ENCODE data around the gene HMCN2.
"Not testable (repeated sequence)": the region's sequence is repeated elsewhere in the genome, so short reads cannot be mapped to it uniquely, and the experiment has no call there.

HMCN2 gene

DNA sequence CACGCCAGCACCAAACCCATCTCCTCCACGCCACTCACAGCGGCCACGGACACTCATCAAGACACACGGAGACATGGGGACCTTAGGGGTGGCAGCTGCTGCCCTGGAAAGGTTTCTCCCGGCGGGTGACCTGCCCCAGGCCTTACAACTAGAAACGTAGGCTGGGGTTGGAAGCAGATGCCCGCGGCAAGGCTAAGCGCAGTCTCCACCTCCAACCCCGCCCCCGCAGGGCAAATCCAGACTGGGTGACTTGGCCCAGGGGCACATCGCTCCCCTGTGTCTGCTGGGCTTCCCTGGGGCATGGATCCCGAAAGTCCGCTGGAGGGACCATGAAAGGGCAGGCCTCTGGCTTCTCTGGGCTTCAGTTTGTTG is 167.2 kb downstream of the HMCN2 start:
- DNase-seq (ENCODE audit: low read depth), result no peak

DNA sequence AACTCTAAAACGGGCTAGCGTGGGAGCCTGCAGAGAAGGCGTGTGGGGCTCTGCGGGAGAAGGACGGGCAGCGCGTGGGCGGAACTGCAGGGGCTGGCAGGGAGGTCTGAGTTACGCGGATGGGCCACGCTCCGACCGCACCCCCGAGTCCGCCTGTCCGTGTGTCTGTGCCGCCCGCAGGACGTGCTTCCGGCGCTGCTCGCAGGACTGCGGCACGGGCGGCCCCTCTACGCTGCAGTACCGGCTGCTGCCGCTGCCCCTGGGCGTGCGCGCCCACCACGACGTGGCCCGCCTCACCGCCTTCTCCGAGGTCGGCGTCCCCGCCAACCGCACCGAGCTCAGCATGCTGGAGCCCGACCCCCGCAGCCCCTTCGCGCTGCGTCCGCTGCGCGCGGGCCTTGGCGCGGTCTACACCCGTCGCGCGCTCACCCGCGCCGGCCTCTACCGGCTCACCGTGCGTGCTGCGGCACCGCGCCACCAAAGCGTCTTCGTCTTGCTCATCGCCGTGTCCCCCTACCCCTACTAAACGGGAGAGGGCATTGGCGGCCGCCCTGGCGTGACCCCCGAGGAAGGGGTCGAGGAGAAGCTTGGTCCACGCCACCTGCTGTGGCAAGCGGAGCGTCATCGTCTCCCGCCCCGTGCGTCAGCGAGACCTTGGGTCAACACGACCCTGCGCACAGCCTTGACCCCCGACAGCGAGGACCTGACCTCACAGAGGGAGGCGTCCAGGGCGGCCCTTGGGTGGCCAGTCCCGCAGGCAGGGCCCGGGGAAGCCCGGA is 167.8 kb downstream of the HMCN2 start:
- no peak for DNase-seq (ENCODE audit: low read depth)

DNA sequence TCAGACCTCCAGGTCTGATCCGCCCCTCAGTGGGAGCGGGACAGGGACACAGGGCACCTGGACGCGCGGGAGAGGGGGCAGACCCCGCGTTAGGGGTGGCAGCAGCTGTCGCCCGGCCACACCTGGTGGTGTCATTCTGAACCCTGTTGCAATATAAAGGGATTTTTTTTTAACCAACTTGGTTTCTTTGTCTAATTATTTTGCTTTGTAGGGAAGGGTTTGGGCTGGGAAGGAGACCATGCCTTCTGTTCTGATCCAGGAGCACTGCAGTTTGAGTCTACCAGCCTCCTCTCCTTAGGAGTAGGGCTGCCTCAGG is 168.3 kb downstream of the HMCN2 start:
- no peak for DNase-seq (ENCODE audit: low read depth)

DNA sequence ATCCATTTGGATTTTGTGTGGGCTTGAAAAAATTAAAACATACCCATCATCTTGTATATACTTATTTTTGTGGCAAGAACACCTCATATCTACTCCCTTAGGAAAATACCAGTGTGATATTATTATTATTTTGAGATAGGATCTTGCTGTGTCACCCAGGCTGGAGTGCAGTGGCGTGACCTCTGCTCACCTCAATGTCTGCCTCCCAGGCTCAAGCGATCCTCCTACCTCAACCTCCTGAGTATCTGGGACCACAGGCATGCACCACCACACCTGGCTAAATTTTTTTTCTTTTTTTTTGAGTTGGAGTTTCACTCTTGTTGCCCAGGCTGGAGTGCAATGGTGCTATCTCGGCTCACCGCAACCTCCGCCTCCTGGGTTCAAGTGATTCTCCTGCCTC is 169.1 kb downstream of the HMCN2 start:
- not testable (repeated sequence) for DNase-seq (ENCODE audit: low read depth)

DNA sequence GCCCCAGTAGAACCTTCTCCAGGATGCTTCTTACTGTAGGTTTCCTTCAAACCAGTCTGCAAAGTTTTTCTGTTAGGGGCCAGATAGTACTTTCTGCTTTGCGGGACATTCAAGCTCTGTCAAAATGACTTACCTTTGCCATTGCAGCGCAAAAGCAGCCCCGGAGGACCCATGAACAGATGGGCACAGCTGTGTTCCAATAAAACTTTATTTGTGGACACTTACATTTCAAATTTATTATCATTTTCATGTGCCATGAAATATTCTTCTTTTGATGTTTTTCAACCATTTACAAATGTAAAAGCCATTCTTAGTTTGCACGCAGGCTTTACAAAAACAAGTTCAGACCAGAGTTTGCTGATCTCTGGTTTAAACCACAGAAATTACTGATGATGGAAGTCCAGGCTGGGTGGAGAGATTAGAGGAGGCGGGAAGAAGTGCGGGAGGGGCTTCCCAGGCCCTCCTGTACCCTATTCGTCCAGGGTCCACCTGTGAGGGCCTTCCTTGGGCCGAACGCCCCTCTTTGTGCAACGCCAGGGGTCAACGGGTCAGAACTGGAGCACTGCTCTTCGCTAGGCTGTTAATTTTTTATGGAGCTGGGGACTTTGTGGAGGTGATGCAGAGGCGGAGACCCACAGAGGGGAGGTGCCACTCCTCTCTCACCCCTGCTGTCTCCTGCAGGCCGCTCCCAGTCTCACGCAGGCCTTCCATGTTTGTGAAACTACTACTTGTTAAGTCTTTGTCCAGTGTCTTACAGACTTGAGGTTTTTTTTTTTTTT is 171.6 kb downstream of the HMCN2 start:
- DNase-seq (ENCODE audit: low read depth), result no peak

DNA sequence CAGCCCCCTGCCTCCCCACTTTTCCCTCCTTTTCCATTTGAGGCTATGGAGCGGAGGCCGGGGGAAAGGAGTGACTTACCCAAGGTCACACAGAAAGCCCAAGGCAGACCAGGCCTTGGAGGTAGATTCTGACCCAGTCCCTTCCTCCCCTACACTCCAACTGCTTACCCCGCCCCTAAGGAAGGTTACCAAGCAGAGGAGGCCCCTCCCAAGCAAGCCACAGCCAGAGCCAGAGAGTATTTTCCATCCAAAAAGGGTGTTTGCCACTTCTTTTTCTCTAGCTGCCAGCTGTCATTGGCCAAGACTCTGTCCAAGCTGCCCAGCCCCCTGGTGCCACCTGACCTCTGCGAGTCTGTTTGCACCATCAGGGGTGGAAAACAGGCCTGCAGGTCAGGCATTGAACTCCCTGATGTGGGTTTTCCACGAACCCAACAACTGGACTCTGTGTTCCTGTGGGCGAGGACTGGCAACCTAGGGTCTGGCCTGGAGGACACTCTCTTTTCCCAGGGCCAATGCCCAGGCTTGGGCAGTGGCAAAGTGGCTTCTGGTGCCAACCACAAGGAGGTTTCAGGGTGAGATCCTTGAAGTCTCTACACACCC is 172.9 kb downstream of the HMCN2 start:
- no peak for DNase-seq (ENCODE audit: low read depth)

DNA sequence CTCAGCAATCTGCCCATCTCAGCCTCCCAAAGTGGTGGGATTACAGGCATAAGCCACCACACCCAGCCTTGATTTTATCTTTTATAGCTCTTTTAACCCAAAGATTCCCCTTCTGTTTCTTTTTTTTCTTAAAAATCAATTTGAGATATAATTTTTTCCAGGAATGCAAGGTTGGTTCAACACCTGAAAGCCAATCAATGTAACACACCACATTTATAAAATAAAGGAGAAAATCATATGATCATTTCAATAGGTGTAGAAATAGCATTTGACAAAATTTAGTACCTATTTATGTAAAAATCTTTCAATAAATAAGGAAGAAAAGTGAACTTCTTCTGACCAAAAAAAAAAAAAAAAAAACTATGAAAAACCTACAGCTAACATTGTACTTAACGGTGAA is 175.5 kb downstream of the HMCN2 start:
- DNase-seq (ENCODE audit: low read depth), result no peak

DNA sequence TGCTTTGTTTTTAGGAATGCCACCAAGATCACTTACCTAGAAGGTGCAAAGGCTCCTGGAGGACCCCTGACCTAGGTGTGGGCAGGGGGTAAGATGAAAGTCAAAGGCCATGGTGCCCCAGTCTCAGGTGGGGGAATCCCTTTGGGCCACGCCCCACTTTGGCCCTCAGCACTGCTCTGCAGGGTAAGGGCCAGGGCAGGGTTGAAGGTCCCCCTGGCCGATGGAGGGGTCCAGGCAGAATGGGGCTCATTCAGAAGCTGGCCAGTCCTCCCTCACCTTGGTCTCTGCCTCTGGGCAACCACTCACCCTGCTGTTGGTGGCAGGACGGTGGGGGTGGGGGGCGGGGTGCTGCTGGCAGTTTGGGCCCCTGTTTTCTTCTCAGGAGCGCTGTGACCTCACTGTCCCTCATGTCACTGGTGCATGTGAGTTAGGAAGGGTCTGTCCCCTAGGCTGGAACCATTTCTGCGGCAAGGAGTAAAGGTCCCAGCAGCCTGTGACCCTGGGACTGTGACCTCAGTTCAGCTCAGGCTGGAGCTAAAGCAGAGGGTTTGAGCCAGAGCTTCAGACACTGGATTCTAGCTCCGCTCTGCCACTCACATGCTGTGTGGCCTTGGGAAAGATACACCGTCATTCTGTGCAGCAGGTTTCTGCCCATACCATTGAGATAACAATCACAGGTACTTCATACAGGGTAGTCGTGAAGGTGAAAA is 177.3 kb downstream of the HMCN2 start:
- no peak for DNase-seq (ENCODE audit: low read depth)

DNA sequence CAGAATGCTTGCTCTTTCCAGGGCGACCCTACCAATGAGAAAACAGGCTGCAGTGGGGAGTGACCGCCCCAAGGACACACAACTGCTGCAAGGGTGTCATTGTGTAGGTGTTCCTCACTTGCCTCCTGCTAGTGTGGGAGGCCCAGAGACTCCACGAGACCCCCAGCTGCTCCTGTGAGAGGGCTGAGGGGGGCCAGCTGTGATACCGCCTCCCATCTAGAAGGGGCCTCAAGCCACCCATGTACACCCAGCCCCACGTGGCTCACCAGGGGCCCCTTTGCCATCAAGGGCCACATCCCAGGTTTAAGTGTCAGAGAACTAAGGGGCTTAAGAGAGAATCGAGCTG is 177.9 kb downstream of the HMCN2 start:
- no peak for DNase-seq (ENCODE audit: low read depth)

DNA sequence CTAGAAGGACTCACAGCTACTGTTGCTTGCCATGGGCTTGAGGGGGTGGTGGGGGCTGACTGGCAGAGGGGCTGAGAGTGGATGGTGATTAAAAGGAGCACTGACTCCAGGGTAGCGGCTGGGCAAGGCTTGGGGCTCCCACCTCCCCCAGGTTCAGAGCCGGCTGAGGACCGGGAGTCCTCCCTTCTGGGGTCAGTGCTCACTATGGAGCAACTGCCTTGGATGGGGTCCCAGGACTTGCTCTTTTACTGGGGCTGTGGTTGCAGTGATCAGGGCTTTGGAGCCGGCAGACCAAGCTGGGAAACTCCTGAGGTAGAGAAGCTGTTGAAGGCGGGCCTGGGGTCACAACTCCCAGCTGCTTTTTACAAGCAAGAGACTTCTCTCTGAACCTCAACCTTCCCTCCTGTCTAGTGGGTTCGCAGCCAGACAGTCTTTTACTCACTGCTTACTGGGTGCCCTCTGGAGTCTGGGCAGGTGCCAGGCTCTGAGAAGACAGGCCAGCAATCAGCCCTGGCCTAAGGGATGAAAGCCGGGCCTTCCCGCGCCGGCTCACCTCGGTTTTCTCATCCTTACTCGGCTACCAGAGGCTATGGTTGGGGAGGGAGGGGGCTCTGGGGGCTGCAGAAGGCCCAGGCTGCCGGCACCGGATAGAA is 178.4 kb downstream of the HMCN2 start:
- no peak for DNase-seq (ENCODE audit: low read depth)

DNA sequence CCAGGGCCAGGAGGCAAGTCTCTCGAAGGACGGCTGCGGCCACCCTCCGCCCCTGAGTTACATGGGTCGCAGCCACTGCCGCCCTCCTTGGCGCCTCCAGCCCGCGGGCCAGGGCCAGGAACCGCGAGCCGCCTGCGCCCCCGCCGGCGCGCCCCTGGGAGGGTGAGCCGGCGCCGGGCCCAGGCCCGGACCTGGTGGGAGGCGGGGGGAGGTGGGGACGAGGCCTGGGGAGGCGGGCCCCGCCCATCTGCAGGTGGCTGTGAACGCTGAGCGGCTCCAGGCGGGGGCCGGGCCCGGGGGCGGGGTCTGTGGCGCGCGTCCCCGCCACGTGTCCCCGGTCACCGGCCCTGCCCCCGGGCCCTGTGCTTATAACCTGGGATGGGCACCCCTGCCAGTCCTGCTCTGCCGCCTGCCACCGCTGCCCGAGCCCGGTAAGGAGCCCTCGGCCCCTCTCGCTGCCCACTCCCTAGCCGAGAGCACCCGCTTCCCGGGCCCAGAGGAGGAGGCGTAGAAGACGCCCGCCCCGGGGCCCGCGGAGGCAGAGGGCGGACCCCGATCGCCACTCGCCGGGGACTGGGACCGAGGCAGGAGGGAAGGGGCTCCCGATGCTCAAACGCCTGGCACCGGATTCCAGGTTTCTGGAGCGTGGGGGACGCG is 179.1 kb downstream of the HMCN2 start, which contains the start of gene ASS1:
TSS of gene ASS1 (plus strand) at position 397 of the 657 bp plus-strand sequence. CDS start 7,268 bp downstream, outside the sequence.
- DNase-seq (ENCODE audit: low read depth), result no peak

DNA sequence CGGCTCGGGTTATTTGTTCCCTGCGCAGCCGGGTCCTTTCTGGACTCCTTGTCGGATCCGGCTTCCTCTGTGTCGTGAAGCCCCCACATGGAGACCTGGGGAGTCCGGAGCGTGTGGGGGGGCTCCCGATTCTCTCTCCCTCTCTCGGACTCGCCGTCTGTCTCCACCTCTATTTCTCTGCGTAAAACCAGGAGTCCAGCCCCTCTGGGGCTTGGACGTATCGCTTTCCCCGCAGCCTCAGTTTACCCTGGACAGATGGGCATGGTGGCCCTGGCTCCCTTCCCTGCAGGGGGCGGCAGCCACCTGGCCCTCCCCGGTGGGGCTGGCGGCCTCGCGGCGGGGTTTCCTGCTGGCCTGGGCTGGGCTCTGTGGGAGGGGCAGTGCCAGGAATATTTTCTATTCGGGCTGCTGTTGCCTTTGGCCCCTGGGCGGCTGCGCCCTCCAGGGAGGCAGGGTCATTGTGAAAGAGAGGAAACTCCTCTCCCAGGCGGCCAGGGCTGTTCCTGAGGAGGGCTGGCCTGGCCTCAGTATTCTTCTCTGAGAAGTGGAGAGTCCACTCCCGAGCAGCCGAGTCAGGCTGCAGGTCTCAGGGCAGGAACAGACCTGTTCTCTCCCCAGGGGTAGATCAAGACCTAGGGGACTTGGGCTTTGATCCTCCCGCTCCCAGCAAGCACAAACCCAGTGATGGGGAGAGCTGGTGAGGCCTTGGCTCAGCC is 179.9 kb downstream of the HMCN2 start:
- peak; percentile 49 for DNase-seq (ENCODE audit: low read depth)

DNA sequence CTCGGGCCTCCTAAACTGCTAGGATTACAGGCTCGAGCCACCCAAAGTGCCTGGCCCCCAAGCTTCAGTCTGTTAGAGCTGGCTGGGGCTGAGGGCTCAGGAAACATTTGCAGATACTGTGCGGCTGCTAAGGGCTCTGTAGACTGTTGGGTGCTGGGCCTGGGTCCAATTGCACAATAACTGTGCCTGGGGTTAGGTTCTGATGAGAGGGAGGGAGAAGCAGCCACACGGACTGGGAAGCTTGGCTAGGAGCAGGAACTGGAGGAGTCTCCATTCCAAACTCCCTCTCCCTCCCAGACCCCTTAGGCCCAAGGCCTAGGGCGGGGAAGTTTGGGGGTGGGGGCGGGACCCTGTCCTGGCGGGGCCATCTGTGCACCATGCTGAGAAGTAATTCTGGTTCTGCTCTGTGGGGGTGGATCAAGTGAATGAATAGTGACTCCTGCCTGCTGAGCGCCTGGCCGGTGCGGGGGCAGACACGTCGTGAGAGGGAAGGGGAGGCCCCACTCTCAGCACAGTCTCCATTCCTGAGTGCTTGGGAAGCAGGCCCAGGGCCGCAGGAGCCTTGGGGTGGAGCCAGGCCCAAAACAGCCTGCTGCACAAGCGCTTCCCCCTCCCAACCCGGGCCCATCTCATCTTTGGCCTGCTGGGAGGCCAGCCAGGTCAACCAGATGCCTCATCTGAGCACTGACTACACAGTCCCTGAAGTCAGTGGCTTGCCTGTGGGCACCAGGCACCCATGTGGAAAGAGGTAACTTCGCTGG is 180.7 kb downstream of the HMCN2 start:
- peak; percentile 97 for DNase-seq (ENCODE audit: low read depth)

DNA sequence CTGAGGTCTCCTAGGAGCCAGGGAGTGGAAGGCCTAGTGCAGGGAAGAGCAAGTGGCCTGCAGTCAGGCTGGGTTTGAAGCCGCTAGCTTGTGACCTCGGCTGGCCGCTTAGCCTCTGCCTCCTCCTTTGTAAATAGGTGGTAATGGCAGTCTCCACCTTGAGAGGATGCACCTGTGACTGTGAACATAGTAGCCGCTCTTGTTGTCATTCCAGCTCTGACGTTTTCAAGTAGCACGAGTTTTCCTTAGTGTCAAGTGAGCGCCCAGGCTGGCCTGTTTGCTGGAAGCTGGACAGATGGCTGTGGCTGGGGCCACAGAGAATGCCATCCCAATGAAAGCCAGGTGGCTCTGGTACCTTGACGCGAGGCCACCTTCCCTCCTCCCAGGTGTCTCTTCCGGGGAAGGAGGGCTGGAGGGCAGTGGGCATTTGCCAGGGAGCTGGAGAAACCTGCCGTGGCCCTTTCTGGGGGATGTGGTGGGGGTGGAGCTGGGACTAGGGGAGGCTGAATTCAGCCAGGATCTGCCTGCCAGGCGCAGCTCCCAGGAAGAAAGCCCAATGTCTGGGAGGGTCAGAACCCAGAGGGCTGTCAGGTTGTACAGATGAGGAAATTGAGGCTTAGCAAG is 181.7 kb downstream of the HMCN2 start:
- DNase-seq (ENCODE audit: low read depth), result no peak

DNA sequence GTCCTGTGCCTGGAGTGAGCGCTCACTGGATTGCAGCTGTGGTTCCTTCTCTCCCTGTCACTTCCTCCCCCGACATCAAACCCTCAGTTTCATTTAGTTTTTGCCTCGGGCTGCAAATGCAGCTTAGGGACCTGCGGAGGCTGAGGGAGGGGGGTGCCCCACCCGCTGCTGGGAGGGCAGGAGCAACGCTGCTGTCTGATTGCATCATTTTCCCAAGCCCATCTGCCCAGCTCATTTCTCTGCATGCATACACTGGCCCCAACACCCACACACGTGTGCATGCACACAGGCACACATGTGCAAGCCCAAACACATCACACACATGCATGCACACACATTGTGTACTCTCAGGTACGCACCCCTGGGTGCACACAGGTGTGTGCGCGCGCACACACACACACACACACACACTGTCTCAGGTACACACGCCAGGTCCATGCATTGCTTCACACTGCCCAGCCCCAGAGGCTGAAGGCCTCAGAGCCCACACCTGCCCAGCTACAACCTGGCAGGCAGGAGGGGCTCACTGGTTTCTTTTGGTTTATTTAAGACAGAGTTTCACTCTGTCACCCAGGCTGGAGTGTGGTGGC is 182.6 kb downstream of the HMCN2 start:
- DNase-seq (ENCODE audit: low read depth), result peak; percentile 73

DNA sequence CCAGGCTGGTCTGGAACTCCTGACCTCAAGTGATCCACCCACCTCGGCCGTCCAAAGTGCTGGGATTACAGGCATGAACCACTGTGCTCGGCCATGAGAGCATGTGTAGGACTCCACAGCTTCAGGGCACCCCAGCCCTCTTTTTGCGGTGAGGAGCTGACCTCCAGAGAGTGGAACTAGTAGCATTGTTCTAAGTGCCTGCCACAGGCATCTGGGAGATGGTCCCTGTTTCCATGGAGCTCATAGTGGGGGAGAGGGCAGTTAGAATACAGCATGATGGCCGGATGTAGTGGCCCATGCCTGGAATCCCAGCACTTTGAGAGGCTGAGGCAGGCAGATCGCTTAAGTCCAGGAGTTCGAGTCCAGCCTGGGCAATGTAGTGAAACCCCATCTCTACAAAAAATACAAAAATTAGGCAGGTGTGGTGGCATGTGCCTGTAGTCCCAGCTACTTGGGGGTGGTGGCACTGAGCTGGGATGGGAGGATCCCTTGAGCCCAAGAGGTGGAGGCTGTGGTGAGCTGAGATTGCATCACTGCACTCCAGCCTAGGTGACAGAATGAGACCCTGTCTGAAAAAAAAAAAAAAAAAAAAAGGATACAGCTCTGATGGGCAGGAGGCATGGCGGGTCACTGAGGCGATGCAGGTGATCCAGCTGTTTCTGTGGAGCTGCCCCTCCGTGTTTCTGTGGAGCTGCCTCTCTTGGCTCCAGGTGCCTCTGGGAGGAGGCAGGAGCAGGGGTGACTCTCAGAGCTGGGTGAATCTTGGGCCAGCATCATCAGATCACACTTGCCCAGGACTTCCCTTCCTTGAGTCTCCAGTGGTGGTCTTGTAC is 183.4 kb downstream of the HMCN2 start:
- no peak for DNase-seq (ENCODE audit: low read depth)

DNA sequence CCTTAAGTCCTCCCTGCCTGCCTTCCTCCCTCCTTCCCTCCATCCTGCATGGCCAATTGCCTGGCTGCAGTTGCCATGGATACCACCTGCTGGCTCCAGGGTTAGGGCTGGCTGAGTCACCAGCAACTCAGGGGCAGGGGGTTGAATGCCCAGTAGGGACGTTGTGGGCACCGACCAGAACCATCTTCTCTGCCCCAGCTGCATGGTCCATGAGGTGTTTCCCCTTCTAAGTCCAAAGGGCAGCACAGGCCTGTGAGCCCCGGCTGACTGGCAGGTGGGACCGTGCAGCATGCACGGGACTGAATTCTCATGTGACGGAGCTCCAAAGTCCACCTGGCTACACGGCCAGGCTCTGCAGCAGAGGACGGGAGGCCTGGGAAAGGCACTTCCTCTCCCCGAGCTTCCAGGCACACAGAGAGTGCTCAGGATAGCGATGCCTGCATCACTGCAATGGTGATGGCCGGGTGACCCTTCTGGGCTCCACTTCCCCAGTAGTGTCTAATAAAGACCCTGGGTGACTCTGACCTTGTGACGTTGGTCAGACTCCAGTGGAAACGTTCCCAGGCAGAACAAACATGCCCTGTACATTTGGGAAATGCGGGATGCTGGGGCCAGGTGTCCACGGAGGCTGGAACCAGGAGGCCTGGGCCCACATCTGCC is 184.9 kb downstream of the HMCN2 start:
- DNase-seq (ENCODE audit: low read depth), result no peak

DNA sequence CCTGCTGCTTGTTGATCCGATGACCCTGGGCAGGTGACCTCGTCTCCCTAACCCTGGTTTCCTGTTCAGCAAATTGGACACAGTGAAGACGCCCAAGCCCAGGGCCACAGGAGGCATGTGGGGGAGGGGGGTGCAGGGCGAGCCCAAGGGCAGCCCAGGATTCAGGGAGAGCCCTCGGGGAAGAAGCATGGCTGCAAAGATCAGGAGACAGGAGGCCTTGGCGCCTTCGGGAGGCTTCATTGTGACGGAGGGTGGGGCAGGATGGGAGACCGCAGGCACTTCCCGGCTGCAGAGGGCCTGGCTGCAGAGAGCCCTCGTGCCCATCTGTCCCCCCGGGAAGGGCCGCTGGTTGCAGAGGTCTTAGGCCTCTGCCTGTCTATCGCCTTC is 185.4 kb downstream of the HMCN2 start:
- DNase-seq (ENCODE audit: low read depth), result no peak
